AG09309 (cell line): Measurements from ENCODE around the gene MTHFSD.

ENCODE experiments used
- DNase-seq: peaks from one replicate; pipeline ENCODE4 v3.0.0-alpha.2; 2010; ENCODE audit warnings: low read depth
- H3K4me3 ChIP-seq: 2 replicates; pipeline ENCODE4 v1.5.1; 2011; ENCODE audit warnings: mild to moderate bottlenecking, low read depth, low read length, moderate library complexity; ENCODE audit not compliant: control insufficient read depth
- TF ChIP-seq, protein P1 (sequence below): IDR thresholded peaks from 2 replicates; pipeline ENCODE4 v1.5.1; 2011; ENCODE audit warnings: mild to moderate bottlenecking, low read depth, low read length, inconsistent platforms; ENCODE audit not compliant: insufficient read depth, control insufficient read depth; ENCODE audit errors: missing control alignments

The MTHFSD gene

GRCh38 chr16:86550281-86550680 is 4.8 kb downstream of the MTHFSD start:
- no peak for DNase-seq
- TF ChIP-seq, protein P1, sequence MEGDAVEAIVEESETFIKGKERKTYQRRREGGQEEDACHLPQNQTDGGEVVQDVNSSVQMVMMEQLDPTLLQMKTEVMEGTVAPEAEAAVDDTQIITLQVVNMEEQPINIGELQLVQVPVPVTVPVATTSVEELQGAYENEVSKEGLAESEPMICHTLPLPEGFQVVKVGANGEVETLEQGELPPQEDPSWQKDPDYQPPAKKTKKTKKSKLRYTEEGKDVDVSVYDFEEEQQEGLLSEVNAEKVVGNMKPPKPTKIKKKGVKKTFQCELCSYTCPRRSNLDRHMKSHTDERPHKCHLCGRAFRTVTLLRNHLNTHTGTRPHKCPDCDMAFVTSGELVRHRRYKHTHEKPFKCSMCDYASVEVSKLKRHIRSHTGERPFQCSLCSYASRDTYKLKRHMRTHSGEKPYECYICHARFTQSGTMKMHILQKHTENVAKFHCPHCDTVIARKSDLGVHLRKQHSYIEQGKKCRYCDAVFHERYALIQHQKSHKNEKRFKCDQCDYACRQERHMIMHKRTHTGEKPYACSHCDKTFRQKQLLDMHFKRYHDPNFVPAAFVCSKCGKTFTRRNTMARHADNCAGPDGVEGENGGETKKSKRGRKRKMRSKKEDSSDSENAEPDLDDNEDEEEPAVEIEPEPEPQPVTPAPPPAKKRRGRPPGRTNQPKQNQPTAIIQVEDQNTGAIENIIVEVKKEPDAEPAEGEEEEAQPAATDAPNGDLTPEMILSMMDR, result no peak
- no peak overlapping the region for H3K4me3 ChIP-seq

GRCh38 chr16:86549893-86550190 is 5.2 kb downstream of the MTHFSD start:
- H3K4me3 ChIP-seq, result no peak overlapping the region
- TF ChIP-seq, protein P1, result no peak
- DNase-seq, result no peak

- H3K4me3 ChIP-seq, result no peak overlapping the region
- TF ChIP-seq, protein P1, result no peak
- no peak for DNase-seq
Observed at GRCh38 chr16:86549076-86549892, 5.8 kb downstream of the MTHFSD start.

DNA sequence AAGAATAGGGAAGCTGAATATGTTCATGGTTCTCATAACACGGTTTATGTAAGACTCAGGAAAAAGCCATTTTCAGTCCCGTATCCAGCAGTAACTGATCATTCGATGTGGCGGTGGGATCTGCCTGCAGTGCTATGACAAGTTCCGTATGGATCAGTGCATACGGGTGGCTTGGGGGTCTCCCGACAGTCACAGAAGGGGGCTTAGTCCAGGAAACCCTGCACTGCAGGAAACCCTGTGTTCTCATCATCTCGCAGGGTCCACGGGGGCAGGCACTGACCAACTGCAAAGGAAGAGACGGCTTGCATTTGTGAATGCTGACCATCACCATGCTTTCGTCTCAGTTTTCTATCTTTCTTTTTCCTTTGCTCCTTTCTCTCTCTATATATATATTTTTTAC is 7.7 kb downstream of the MTHFSD start:
- no peak for DNase-seq
- TF ChIP-seq, protein P1, result no peak
- H3K4me3 ChIP-seq, result no peak overlapping the region

DNA sequence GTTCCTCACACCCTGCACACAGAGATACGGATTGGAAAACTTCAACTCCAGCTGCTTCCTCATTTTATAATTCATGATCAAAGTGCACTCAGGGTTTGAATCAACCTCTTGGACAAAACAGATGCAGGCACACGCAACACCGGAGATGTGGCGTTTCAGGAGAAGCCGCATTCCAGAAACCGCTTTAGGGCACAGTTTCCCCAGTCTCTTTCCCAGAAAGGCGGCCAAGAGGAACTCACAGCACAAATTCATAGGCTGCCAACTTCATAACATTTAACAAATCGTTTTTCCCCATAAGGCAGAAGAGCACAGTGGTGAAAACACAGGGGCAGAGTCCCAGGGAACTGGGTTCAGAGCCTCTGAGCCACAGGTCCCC is 8.4 kb downstream of the MTHFSD start:
- TF ChIP-seq, protein P1, result no peak
- no peak for DNase-seq
- H3K4me3 ChIP-seq, result no peak overlapping the region

DNA sequence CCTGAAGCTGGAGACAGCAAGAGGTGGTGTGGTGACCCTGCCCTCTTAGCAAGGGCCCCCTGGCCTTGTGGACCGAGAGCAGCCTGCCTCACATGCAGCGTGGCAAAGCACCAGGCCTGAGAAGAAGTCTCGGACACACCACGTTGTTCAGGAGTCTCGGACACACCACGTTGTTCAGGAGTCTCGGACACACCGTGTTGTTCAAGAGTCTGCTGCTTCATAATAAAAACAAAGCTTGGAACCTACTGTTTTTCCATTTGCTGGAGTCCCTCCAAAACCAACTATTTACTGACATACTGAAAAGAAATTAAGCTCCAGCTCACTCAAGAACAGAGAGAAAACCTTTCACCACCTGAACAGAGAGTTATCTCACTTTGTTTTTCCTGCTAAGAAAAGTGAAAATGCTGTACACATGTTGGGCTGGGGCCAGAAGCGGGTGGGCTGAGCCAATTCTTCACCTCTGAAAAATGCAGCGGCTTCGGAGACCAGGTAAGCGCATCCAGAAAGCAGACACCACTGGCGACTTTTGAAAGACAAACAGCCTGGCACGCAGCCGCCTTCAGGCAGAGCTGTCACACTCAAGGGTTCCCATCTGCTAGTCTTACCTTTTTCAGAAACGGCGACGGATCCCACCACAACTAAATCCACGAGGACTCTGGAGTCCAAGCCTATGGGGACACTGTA is 8.9 kb downstream of the MTHFSD start:
- no peak overlapping the region for H3K4me3 ChIP-seq
- TF ChIP-seq, protein P1, result no peak
- no peak for DNase-seq
